LNCaP clone FGC (cell line): ENCODE results near the gene OGFOD3.

Experiments used
- DNase-seq: peaks from one replicate; pipeline ENCODE4 v3.0.0-alpha.2; 2011; ENCODE audit warnings: low read depth
- H3K4me3 ChIP-seq: 2 replicates; pipeline ENCODE4 v1.5.1; 2011; ENCODE audit warnings: mild to moderate bottlenecking, low read depth, low read length, control low read depth
- CTCF ChIP-seq: IDR thresholded peaks from 2 replicates; pipeline ENCODE4 v1.5.1; 2012; ENCODE audit warnings: mild to moderate bottlenecking; ENCODE audit not compliant: control insufficient read depth, insufficient read depth; ENCODE audit errors: extremely low read depth

OGFOD3 gene

GRCh38 chr17:82436601-82437324, 18.4 kb upstream of the OGFOD3 start:
- no peak overlapping the region for H3K4me3 ChIP-seq
- TF ChIP-seq CTCF: no peak
- peak; percentile 37 for DNase-seq

GRCh38 chr17:82435601-82436583, 17.5 kb upstream of the OGFOD3 start:
- DNase-seq: no peak
- no peak for TF ChIP-seq CTCF

GRCh38 chr17:82435103-82435502, 16.7 kb upstream of the OGFOD3 start:
- no peak for TF ChIP-seq CTCF
- DNase-seq: no peak
- no peak overlapping the region for H3K4me3 ChIP-seq

More at GRCh38 chr17:82435601-82436583, 17.5 kb upstream of the OGFOD3 start:
- H3K4me3 ChIP-seq: no peak overlapping the region

GRCh38 chr17:82434216-82434565, 15.8 kb upstream of the OGFOD3 start:
- TF ChIP-seq CTCF: no peak
- H3K4me3 ChIP-seq: no peak overlapping the region
- DNase-seq: no peak

- DNase-seq: no peak
- H3K4me3 ChIP-seq: no peak overlapping the region
- TF ChIP-seq CTCF: no peak
These were observed 15.3 kb upstream of the OGFOD3 start for GRCh38 chr17:82433560-82434215.

GRCh38 chr17:82432017-82432416, 13.6 kb upstream of the OGFOD3 start:
- DNase-seq: no peak
- H3K4me3 ChIP-seq: no peak overlapping the region
- no peak for TF ChIP-seq CTCF
